ENCODE data around the gene CCR1. TPM values are rescaled to one million over a fixed set of nuclear protein-coding genes. Genes with fewer than 3 reads are reported as not detected.

The CCR1 gene
- total RNA-seq, 2 experiments from 2014 or later = not detected

GRCh38 chr3:46243560-46243959 lies 35.4 kb upstream of the CCR1 start:
- Histone ChIP-seq H2AFZ (ENCODE audit: low read length) (no peak overlapping the region), H3K4me1 (ENCODE audit: insufficient read depth, low read length, poor library complexity, severe bottlenecking) (no peaks in the 10 kb centered on the region), H3K27ac (ENCODE audit: low read depth, low read length, poor library complexity, severe bottlenecking) (no peak overlapping the region), H3K9me3 (ENCODE audit: low read length) (no peaks in the 10 kb centered on the region), H3K4me3 (ENCODE audit: low read depth, low read length, poor library complexity, severe bottlenecking) (no peak overlapping the region), H3K4me2 (ENCODE audit: low read length) (no peak overlapping the region), H3K36me3 (ENCODE audit: insufficient read depth, low read length) (no peaks in the 10 kb centered on the region), H3K9me2 (ENCODE audit: insufficient read depth, low read length) (no peaks in the 10 kb centered on the region), H3K79me2 (ENCODE audit: insufficient read depth, low read depth, low read length) (no peaks in the 10 kb centered on the region), H4K20me1 (ENCODE audit: insufficient read depth, low read length) (no peaks in the 10 kb centered on the region)
- intact Hi-C loops (cut with micrococcal nuclease; ENCODE audit: unreplicated experiment) = no loop called here
- TF ChIP-seq CTCF (conservative IDR thresholded peaks at IDR 0.05; ENCODE audit: low read length) (no peak), EZH2phosphoT487 (IDR thresholded peaks at IDR 0.05; ENCODE audit: borderline replicate concordance, low read depth, low read length) (no peak)
- CTCF ChIA-PET (ENCODE audit: unreplicated experiment) = no interaction called here
- BruUV-seq (replicated peaks) = no TSS peak
- DNase-seq (ENCODE audit: low spot score) = no peak
- POLR2A ChIA-PET = no interaction called here

- H3K4me1 ChIP-seq (ENCODE audit: insufficient read depth, low read length, poor library complexity, severe bottlenecking) = no peaks in the 10 kb centered on the region
- intact Hi-C loops (cut with micrococcal nuclease; ENCODE audit: unreplicated experiment) = no loop called here
- H3K9me2 ChIP-seq (ENCODE audit: insufficient read depth, low read length) = no peaks in the 10 kb centered on the region
- TF ChIP-seq EZH2phosphoT487 (IDR thresholded peaks at IDR 0.05; ENCODE audit: borderline replicate concordance, low read depth, low read length) (no peak), CTCF (conservative IDR thresholded peaks at IDR 0.05; ENCODE audit: low read length) (no peak)
- H3K4me2 ChIP-seq (ENCODE audit: low read length) = no peak within 1 kb of the TSS
- H3K79me2 ChIP-seq (ENCODE audit: insufficient read depth, low read depth, low read length) = no peaks in the 10 kb centered on the region
- H3K9me3 ChIP-seq (ENCODE audit: low read length) = no peaks in the 10 kb centered on the region
- BruUV-seq (replicated peaks) = no TSS peak
- CTCF ChIA-PET (ENCODE audit: unreplicated experiment) = no interaction called here
- POLR2A ChIA-PET = no interaction called here
- no peak for DNase-seq (ENCODE audit: low spot score)
- no peaks in the 10 kb centered on the region for H3K36me3 ChIP-seq (ENCODE audit: insufficient read depth, low read length)
- no peak within 1 kb of the TSS for H3K27ac ChIP-seq (ENCODE audit: low read depth, low read length, poor library complexity, severe bottlenecking)
- H2AFZ ChIP-seq (ENCODE audit: low read length) = no peak within 1 kb of the TSS
- H4K20me1 ChIP-seq (ENCODE audit: insufficient read depth, low read length) = no peaks in the 10 kb centered on the region
- H3K4me3 ChIP-seq (ENCODE audit: low read depth, low read length, poor library complexity, severe bottlenecking) = no peak within 1 kb of the TSS
These were observed 34.0 kb upstream of the CCR1 start, which contains the start of gene CCR3 for GRCh38 chr3:46242120-46242519. CCR3 (plus strand) TSS chr3:46242460; CDS start chr3:46265159, 22,699 bp downstream.

GRCh38 chr3:46239952-46240351 lies 31.8 kb upstream of the CCR1 start:
- intact Hi-C loops (cut with micrococcal nuclease; ENCODE audit: unreplicated experiment) = no loop called here
- Histone ChIP-seq H3K9me3 (ENCODE audit: low read length) (no peaks in the 10 kb centered on the region), H4K20me1 (ENCODE audit: insufficient read depth, low read length) (no peaks in the 10 kb centered on the region), H2AFZ (ENCODE audit: low read length) (no peak overlapping the region), H3K36me3 (ENCODE audit: insufficient read depth, low read length) (no peaks in the 10 kb centered on the region), H3K4me2 (ENCODE audit: low read length) (no peak overlapping the region), H3K4me3 (ENCODE audit: low read depth, low read length, poor library complexity, severe bottlenecking) (no peak overlapping the region), H3K79me2 (ENCODE audit: insufficient read depth, low read depth, low read length) (no peaks in the 10 kb centered on the region), H3K27ac (ENCODE audit: low read depth, low read length, poor library complexity, severe bottlenecking) (no peak overlapping the region), H3K4me1 (ENCODE audit: insufficient read depth, low read length, poor library complexity, severe bottlenecking) (no peaks in the 10 kb centered on the region), H3K9me2 (ENCODE audit: insufficient read depth, low read length) (no peaks in the 10 kb centered on the region)
- no peak for TF ChIP-seq CTCF (conservative IDR thresholded peaks at IDR 0.05; ENCODE audit: low read length)
- TF ChIP-seq EZH2phosphoT487 (IDR thresholded peaks at IDR 0.05; ENCODE audit: borderline replicate concordance, low read depth, low read length) = no peak
- ChIA-PET CTCF (ENCODE audit: unreplicated experiment) (no interaction called here), POLR2A (no interaction called here)
- no peak for DNase-seq (ENCODE audit: low spot score)
- no TSS peak for BruUV-seq (replicated peaks)
